AG04450 (cell line): Measurements from ENCODE around the gene ARHGAP8. TPM values are rescaled to one million over a fixed set of nuclear protein-coding genes. Genes with fewer than 3 reads are reported as not detected.

ENCODE experiments used
- CTCF ChIA-PET: fragments of 300-600, 350-600 bp; formaldehyde crosslinking; extraction: SDS; loops from one replicate; lab custom pipeline; 2022; ENCODE audit warnings: antibody characterized with exemption, inconsistent platforms; lab: Charles Lee
- POLR2A ChIA-PET: fragments of 350-600 bp; formaldehyde crosslinking; extraction: SDS; loops from one replicate; lab custom pipeline; 2021; ENCODE audit warnings: antibody characterized with exemption, inconsistent platforms; lab: Yijun Ruan, JAX
- DNase-seq: peaks from one replicate; pipeline ENCODE4 v3.0.0-alpha.2; 2011; ENCODE audit warnings: low read depth, low spot score
- H3K27ac ChIP-seq: one replicate; pipeline ENCODE4 v1.5.1; 2012; ENCODE audit warnings: low read depth, low read length, control low read depth
- H3K27me3 ChIP-seq: one replicate; pipeline ENCODE4 v1.6.0; 2012; ENCODE audit warnings: low read length; ENCODE audit not compliant: control insufficient read depth, insufficient read depth
- H3K4me3 ChIP-seq: 2 replicates; pipeline ENCODE4 v1.5.1; 2011; ENCODE audit warnings: mild to moderate bottlenecking, low read depth, low read length, control low read depth
- H3K9me3 ChIP-seq: 2 replicates; pipeline ENCODE4 v1.5.1; 2012; ENCODE audit warnings: low read length; ENCODE audit not compliant: control insufficient read depth, insufficient read depth
- polyA plus RNA-seq: library from polyadenylated mRNA; depleted of rRNA; stranded (reverse); fragments of >200 nt; gene quantifications from 2 replicates; pipeline ENCODE4 v1.2.3, GENCODE V29; 2011
- TF ChIP-seq, protein P1 (sequence below): IDR thresholded peaks from 2 replicates; pipeline ENCODE4 v1.5.1; 2011; ENCODE audit warnings: low read depth, low read length, control low read depth, inconsistent platforms

ARHGAP8 gene
- polyA plus RNA-seq, 1 experiment: 0.16 TPM

- CTCF ChIA-PET: no interaction called here
- POLR2A ChIA-PET: no interaction called here
- Histone ChIP-seq H3K9me3 (peaks cover 9% of the 10 kb centered on the region), H3K27ac (no peak overlapping the region), H3K27me3 (no peaks in the 10 kb centered on the region), H3K4me3 (no peak overlapping the region)
- DNase-seq: no peak
- TF ChIP-seq, protein P1, sequence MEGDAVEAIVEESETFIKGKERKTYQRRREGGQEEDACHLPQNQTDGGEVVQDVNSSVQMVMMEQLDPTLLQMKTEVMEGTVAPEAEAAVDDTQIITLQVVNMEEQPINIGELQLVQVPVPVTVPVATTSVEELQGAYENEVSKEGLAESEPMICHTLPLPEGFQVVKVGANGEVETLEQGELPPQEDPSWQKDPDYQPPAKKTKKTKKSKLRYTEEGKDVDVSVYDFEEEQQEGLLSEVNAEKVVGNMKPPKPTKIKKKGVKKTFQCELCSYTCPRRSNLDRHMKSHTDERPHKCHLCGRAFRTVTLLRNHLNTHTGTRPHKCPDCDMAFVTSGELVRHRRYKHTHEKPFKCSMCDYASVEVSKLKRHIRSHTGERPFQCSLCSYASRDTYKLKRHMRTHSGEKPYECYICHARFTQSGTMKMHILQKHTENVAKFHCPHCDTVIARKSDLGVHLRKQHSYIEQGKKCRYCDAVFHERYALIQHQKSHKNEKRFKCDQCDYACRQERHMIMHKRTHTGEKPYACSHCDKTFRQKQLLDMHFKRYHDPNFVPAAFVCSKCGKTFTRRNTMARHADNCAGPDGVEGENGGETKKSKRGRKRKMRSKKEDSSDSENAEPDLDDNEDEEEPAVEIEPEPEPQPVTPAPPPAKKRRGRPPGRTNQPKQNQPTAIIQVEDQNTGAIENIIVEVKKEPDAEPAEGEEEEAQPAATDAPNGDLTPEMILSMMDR: no peak
These were observed 116.8 kb downstream of the ARHGAP8 start for GRCh38 chr22:44869196-44869595.

- ChIA-PET CTCF (no interaction called here), POLR2A (no interaction called here)
- no peaks in the 10 kb centered on the region for H3K27me3 ChIP-seq
- DNase-seq: no peak
- TF ChIP-seq, protein P1: no peak
- H3K4me3 ChIP-seq: no peak overlapping the region
- no peak overlapping the region for H3K27ac ChIP-seq
- H3K9me3 ChIP-seq: peaks cover 9% of the 10 kb centered on the region
These were observed 117.6 kb downstream of the ARHGAP8 start for GRCh38 chr22:44870021-44870420.

DNA sequence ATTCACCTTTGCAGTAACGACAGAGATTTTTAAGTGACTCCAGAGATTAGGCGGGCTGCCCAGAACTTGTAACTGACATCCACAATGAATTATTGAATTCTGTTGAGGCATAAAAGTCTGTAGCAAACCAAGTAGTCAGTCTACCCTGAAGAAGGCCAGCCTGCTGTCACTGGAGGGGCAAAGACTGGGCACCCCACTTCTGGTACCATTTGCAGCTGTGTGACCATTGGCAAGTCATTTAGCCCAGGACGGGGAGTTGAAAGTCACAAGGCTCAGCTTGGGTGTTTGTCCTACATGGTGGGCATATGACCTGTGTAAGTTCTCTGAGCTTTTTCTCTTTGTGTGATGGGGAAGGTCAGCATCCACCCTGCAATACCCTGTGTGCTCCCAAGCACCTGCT, 119.4 kb downstream of the ARHGAP8 start:
- DNase-seq: no peak
- ChIA-PET CTCF (no interaction called here), POLR2A (no interaction called here)
- no peaks in the 10 kb centered on the region for H3K27me3 ChIP-seq
- no peak overlapping the region for H3K4me3 ChIP-seq
- H3K9me3 ChIP-seq: peaks cover 7% of the 10 kb centered on the region
- TF ChIP-seq, protein P1: no peak
- H3K27ac ChIP-seq: no peak overlapping the region

DNA sequence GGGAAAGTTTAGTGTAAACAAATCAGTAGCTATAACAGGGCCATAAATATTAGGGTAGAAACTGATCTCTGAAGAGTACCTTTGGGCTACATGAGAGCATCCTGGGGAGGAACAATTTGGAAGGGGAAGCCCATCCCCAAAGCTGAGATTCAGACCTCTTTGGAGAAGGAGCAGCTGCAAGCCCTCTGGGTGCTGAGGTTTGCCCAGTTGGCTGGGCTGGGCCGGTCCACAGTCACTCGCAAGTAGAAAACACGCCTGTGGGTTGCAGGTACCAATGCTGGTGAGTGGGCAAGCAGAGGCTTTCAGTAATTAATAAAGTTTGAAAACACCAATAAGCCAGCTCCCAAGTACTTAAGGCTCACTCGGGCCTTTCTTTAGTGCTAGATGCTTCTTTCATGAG, 124.5 kb downstream of the ARHGAP8 start:
- POLR2A ChIA-PET: no interaction called here
- Histone ChIP-seq H3K4me3 (no peak overlapping the region), H3K9me3 (peaks cover 3% of the 10 kb centered on the region), H3K27ac (no peak overlapping the region), H3K27me3 (peaks cover 3% of the 10 kb centered on the region)
- TF ChIP-seq, protein P1: no peak
- DNase-seq: no peak
- CTCF ChIA-PET: no interaction called here

DNA sequence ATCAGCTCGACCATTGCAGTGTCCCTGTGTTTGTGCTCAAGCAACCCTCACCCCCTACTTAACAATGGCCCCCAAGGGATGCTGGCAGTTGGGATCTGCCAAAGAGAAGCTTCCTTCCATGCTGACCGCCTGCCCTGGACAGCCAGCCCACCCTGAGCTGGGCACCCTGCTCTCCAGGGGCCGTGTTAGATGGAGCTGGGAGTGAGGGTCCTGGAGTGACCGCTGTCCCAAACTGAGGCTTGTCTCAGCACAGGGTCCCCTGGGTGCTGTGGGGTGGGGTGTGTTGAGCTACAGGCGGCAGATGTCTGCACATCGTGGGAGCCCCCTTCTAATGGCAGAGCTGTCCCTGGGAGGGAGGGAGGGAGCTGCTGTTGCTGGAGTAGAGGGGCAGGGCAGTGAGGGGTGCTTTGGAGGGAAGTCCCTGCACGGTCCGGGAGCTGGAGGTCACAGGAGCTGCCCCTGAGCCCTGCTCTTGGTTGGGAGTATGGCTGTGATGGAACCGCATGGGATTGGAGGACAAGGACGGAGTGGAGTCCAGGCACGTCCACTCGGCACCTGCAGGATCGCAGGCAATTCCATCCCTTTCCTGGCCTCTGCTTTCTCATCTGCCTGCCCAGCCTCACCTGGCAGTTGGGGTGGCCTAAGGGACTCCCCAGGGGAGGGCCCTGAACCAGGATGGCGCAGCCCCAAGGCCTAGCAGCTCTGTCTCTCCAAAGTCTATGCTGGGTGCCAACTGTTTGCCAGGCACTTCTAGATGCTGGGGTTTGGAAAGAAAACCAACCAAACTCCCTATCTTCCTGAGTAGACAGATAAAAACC, 126.3 kb downstream of the ARHGAP8 start:
- Histone ChIP-seq H3K4me3 (no peak overlapping the region), H3K27ac (no peak overlapping the region), H3K9me3 (no peaks in the 10 kb centered on the region; the same call in 1 of the 2 replicates), H3K27me3 (peaks cover 5% of the 10 kb centered on the region)
- ChIA-PET CTCF (no interaction called here), POLR2A (no interaction called here)
- TF ChIP-seq, protein P1: no peak
- no peak for DNase-seq
